PC-9 (cell line): ENCODE results near the gene SDK1. TPM values are rescaled to one million over a fixed set of nuclear protein-coding genes. Genes with fewer than 3 reads are reported as not detected.

Experiments
- BruUV-seq: library from RNA; stranded (reverse); fragments of 400-500 nt; replicated peaks from 2 replicates; lab custom pipeline; 2021; lab: Mats Ljungman, UMichigan
- CTCF ChIA-PET: fragments of 300-600 bp; sonication (Branson Sonifier 250); formaldehyde crosslinking; loops from one replicate; lab custom pipeline; 2022; ENCODE audit warnings: antibody characterized with exemption; lab: Charles Lee
- POLR2A ChIA-PET: fragments of 300-600 bp; sonication (Branson Sonifier 250); formaldehyde crosslinking; loops from one replicate; lab custom pipeline; 2022; ENCODE audit warnings: antibody characterized with exemption; ENCODE audit not compliant: unreplicated experiment; lab: Charles Lee
- DNase-seq, 2 experiments: peaks; one replicate each; pipeline versions ENCODE4 v3.0.0 to v3.0.0-alpha.2; 2015 to 2022; ENCODE audit warnings: mixed read lengths in 1 of 2
- H2AFZ ChIP-seq: fragments of 200-600 bp; sonication (generic); 2 replicates; pipeline ENCODE4 v1.8.1; 2017; ENCODE audit warnings: antibody characterized with exemption
- H3F3A ChIP-seq: fragments of 200-600 bp; sonication (generic); 2 replicates; pipeline ENCODE4 v1.8.1; 2017; ENCODE audit warnings: antibody characterized with exemption, mild to moderate bottlenecking, low read depth; ENCODE audit not compliant: insufficient read depth
- H3K27ac ChIP-seq: fragments of 200-600 bp; sonication (generic); 2 replicates; pipeline ENCODE4 v1.6.1; 2016; ENCODE audit warnings: mixed run types
- H3K27me3 ChIP-seq: fragments of 200-600 bp; sonication (generic); 2 replicates; pipeline ENCODE4 v1.6.1; 2016; ENCODE audit warnings: low read depth, mixed run types; ENCODE audit not compliant: insufficient read depth
- H3K36me3 ChIP-seq: fragments of 200-600 bp; sonication (generic); 2 replicates; pipeline ENCODE4 v1.6.1; 2016; ENCODE audit warnings: low read depth, mixed run types
- H3K4me1 ChIP-seq: fragments of 200-600 bp; sonication (generic); replicated peaks from 2 replicates; pipeline ENCODE4 v1.6.1; 2016; ENCODE audit warnings: mixed run types; ENCODE audit not compliant: insufficient read depth
- H3K4me2 ChIP-seq: fragments of 200-600 bp; sonication (generic); 2 replicates; pipeline ENCODE4 v1.6.1; 2017; ENCODE audit warnings: mixed run types
- H3K4me3 ChIP-seq: fragments of 200-600 bp; sonication (generic); 2 replicates; pipeline ENCODE4 v1.6.1; 2016; ENCODE audit warnings: mixed run types
- H3K79me2 ChIP-seq: fragments of 200-600 bp; sonication (generic); 2 replicates; pipeline ENCODE4 v1.6.1; 2017; ENCODE audit warnings: low read depth, mixed run types
- H3K9me2 ChIP-seq: fragments of 200-600 bp; sonication (generic); 2 replicates; pipeline ENCODE4 v1.8.1; 2017; ENCODE audit warnings: mild to moderate bottlenecking; ENCODE audit not compliant: insufficient read depth
- H3K9me3 ChIP-seq: fragments of 200-600 bp; sonication (generic); 2 replicates; pipeline ENCODE4 v1.8.1; 2016; ENCODE audit warnings: low read depth; ENCODE audit not compliant: insufficient read depth
- H4K20me1 ChIP-seq: fragments of 200-600 bp; sonication (generic); 2 replicates; pipeline ENCODE4 v1.8.1; 2017; ENCODE audit not compliant: insufficient read depth
- CTCF ChIP-seq: fragments of 200-600 bp; sonication (generic); conservative IDR thresholded peaks from 2 replicates; pipeline ENCODE4 v1.6.1; 2017; ENCODE audit warnings: mixed run types, antibody characterized with exemption, mild to moderate bottlenecking, moderate library complexity
- EZH2 ChIP-seq: fragments of 200-600 bp; sonication (generic); IDR thresholded peaks from 2 replicates; pipeline ENCODE4 v1.8.0; 2017; ENCODE audit warnings: antibody characterized with exemption, low read depth
- intact Hi-C: fragments of 100-400 bp; cut with micrococcal nuclease; formaldehyde crosslinking; loops from one replicate; pipeline ENCODE4 v1.10.0; 2022; ENCODE audit not compliant: unreplicated experiment
- total RNA-seq: library from RNA; stranded (reverse); gene quantifications from 2 replicates; pipeline ENCODE4 v1.2.3, GENCODE V29; 2021

The SDK1 gene
- total RNA-seq, 1 experiment from 2014 or later = not detected

GRCh38 chr7:3956949-3957348 lies 655.9 kb downstream of the SDK1 start:
- BruUV-seq = no TSS peak
- intact Hi-C loops = no loop called here
- no peak for TF ChIP-seq CTCF
- TF ChIP-seq EZH2 = no peak

GRCh38 chr7:3957472-3958108 lies 656.5 kb downstream of the SDK1 start:
- intact Hi-C loops = no loop called here
- TF ChIP-seq CTCF = no peak
- Histone ChIP-seq H3K9me3 (no peaks in the 10 kb centered on the region), H3K4me1 (no peaks in the 10 kb centered on the region), H4K20me1 (no peaks in the 10 kb centered on the region), H3K27ac (no peak overlapping the region), H3K9me2 (no peaks in the 10 kb centered on the region), H3F3A (no peaks in the 10 kb centered on the region), H3K79me2 (no peaks in the 10 kb centered on the region), H3K4me2 (no peak overlapping the region), H3K36me3 (no peaks in the 10 kb centered on the region), H3K27me3 (peaks cover 88% of the 10 kb centered on the region), H2AFZ (no peak overlapping the region), H3K4me3 (no peak overlapping the region)
- CTCF ChIA-PET = no interaction called here
- POLR2A ChIA-PET = no interaction called here
- no TSS peak for BruUV-seq
- no peak for DNase-seq

More at GRCh38 chr7:3956949-3957348, 655.9 kb downstream of the SDK1 start:
- DNase-seq = no peak
- no peak overlapping the region for H2AFZ ChIP-seq
- H3K4me1 ChIP-seq = no peaks in the 10 kb centered on the region
- ChIA-PET POLR2A (no interaction called here), CTCF (no interaction called here)
- H3K36me3 ChIP-seq = no peaks in the 10 kb centered on the region
- H3K4me2 ChIP-seq = no peak overlapping the region
- no peaks in the 10 kb centered on the region for H3K9me2 ChIP-seq
- H3K27me3 ChIP-seq = peaks cover 92% of the 10 kb centered on the region
- H3K4me3 ChIP-seq = no peak overlapping the region
- H3K79me2 ChIP-seq = no peaks in the 10 kb centered on the region
- H3K9me3 ChIP-seq = no peaks in the 10 kb centered on the region
- no peaks in the 10 kb centered on the region for H3F3A ChIP-seq
- H4K20me1 ChIP-seq = no peaks in the 10 kb centered on the region
- no peak overlapping the region for H3K27ac ChIP-seq

GRCh38 chr7:3958109-3958483 lies 657.0 kb downstream of the SDK1 start:
- TF ChIP-seq CTCF (no peak), EZH2 (no peak)
- Histone ChIP-seq H3K4me2 (no peak overlapping the region), H3K27ac (no peak overlapping the region), H3K9me2 (no peaks in the 10 kb centered on the region), H3K9me3 (no peaks in the 10 kb centered on the region), H3K4me3 (no peak overlapping the region), H3K79me2 (no peaks in the 10 kb centered on the region), H3K27me3 (peaks cover 83% of the 10 kb centered on the region), H3K36me3 (no peaks in the 10 kb centered on the region), H3F3A (no peaks in the 10 kb centered on the region), H2AFZ (no peak overlapping the region), H3K4me1 (no peaks in the 10 kb centered on the region), H4K20me1 (no peaks in the 10 kb centered on the region)
- no peak for DNase-seq
- no TSS peak for BruUV-seq
- ChIA-PET CTCF (no interaction called here), POLR2A (no interaction called here)
- intact Hi-C loops = no loop called here
